ENCODE results near the gene CHURC1. TPM values are rescaled to one million over a fixed set of nuclear protein-coding genes. Genes with fewer than 3 reads are reported as not detected.

The CHURC1 gene
- total RNA-seq, 1 donor from 2014 or later: 33.4 TPM

DNA sequence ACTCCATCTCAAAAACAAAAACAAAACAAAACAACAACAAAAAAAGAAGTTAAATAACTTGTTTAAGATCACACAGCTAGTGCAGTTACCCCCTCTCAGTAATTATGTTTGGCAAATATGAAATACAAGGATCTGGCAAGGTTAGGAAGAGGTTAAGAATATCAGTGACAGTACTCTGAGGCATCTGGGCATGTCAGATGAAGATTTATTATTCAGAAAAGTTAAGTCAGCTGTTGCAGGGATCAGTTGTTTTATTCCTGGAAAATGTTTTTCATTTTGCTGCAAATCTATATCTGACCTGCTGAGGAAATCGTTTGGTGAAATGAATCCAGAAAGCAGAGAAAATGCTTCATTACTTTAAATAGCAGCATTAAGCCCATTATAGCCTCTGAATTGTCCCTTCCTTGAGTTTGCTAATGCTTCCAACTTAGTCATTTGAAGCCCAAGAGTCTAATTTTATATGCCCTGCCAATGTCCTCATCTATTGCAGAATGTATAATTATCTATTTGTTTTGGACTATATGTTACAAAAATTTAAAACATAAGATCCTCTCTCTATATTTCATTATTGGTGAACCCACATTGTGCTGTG, 20.2 kb downstream of the CHURC1 start:
- Histone ChIP-seq H3K36me3 (ENCODE audit: control insufficient read depth in 3 of 3, insufficient read depth in 3 of 3, low read length in 3 of 3) (peaks cover 2 to 25% (median 3%) of the 10 kb centered on the region in 3 donors), H3K27ac (ENCODE audit: low read depth, low read length) (peak overlapping the region; percentile 73)

DNA sequence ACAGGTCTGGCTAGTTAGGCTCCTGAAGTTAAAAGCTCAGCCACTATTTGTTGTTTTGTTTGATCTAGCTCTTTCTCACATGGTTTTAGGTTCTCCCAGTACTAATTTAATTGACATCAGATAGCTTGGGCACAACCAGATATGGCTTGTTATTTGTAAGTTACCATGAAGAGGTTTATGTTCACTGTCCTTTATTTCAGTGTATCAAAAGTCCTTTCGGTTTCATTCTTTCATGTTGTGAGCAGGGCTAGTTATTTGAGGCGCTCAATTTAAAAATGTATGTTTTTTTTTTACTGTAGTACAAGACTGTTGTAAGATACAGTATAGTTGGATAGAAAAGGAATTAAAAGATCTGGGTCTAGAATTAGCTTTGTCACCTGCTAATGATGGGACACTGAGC, 21.3 kb downstream of the CHURC1 start:
- Histone ChIP-seq H3K4me3 (ENCODE audit: low read length in 3 of 3) (no peak overlapping the region), H3K9me3 (ENCODE audit: control insufficient read depth in 3 of 3, low read length in 3 of 3) (no peaks in the 10 kb centered on the region), H3K27ac (ENCODE audit: low read depth, low read length) (peak overlapping the region; percentile 61), H3K27me3 (ENCODE audit: control insufficient read depth in 3 of 3, insufficient read depth in 3 of 3, low read length in 3 of 3) (no peaks in the 10 kb centered on the region), H3K4me1 (ENCODE audit: control insufficient read depth in 3 of 3, insufficient read depth in 3 of 3, low read length in 3 of 3) (peaks cover 26 to 33% (median 33%) of the 10 kb centered on the region in 3 donors), H3K9ac (ENCODE audit: low read depth in 1 of 3, low read length in 3 of 3) (peak overlapping the region in 2 of 3 donors; percentile 1 to 51), H3K36me3 (ENCODE audit: control insufficient read depth in 3 of 3, insufficient read depth in 3 of 3, low read length in 3 of 3) (peaks cover 3 to 25% (median 3%) of the 10 kb centered on the region in 3 donors)

More for the DNA sequence above, 20.2 kb downstream of the CHURC1 start:
- peaks cover 35 to 43% (median 39%) of the 10 kb centered on the region in 3 donors for H3K4me1 ChIP-seq (ENCODE audit: control insufficient read depth in 3 of 3, insufficient read depth in 3 of 3, low read length in 3 of 3)
- peak overlapping the region in 2 of 3 donors; percentile 7 to 58 for H3K9ac ChIP-seq (ENCODE audit: low read depth in 1 of 3, low read length in 3 of 3)
- H3K9me3 ChIP-seq (ENCODE audit: control insufficient read depth in 3 of 3, low read length in 3 of 3): no peaks in the 10 kb centered on the region
- H3K27me3 ChIP-seq (ENCODE audit: control insufficient read depth in 3 of 3, insufficient read depth in 3 of 3, low read length in 3 of 3): no peaks in the 10 kb centered on the region
- H3K4me3 ChIP-seq (ENCODE audit: low read length in 3 of 3): no peak overlapping the region

DNA sequence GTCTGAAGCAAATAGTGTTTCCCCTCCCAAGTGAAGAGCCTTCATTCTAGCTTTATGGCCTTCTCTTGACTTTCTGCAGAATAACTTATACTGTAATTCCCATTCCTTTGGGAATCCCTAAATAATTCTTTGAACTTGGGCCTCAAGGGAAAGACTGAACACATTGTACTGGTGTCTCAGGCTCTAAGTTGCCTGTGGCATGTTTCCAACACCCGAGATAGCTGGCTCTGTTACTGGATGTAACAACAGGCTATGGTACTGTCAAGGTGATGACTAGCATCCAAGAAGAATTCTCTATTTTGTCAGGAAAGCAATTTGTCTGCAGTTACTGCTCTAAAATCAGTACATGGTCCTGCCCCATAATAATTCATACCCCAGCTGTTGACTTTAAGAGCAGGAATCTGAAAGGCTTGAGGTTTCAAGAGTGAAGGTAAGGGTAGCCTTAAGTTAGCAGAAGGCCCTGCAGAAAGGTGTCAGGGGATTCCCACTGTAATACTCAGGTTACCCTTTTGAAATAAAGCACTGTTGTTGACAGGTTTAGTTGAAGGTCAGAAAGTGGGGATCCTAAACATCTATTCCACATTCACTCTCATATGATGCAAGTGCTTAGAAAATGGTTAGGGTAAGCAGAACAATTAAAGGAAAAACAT, 23.0 kb downstream of the CHURC1 start:
- H3K9me3 ChIP-seq (ENCODE audit: control insufficient read depth in 3 of 3, low read length in 3 of 3): no peaks in the 10 kb centered on the region
- no peaks in the 10 kb centered on the region for H3K27me3 ChIP-seq (ENCODE audit: control insufficient read depth in 3 of 3, insufficient read depth in 3 of 3, low read length in 3 of 3)
- peak overlapping the region; percentile 52 for H3K27ac ChIP-seq (ENCODE audit: low read depth, low read length)
- H3K36me3 ChIP-seq (ENCODE audit: control insufficient read depth in 3 of 3, insufficient read depth in 3 of 3, low read length in 3 of 3): peaks cover 0 to 28% (median 5%) of the 10 kb centered on the region in 3 donors
- peaks cover 26 to 31% (median 29%) of the 10 kb centered on the region in 3 donors for H3K4me1 ChIP-seq (ENCODE audit: control insufficient read depth in 3 of 3, insufficient read depth in 3 of 3, low read length in 3 of 3)
- no peak overlapping the region for H3K4me3 ChIP-seq (ENCODE audit: low read length in 3 of 3)
- no peak overlapping the region for H3K9ac ChIP-seq (ENCODE audit: low read depth in 1 of 3, low read length in 3 of 3)

DNA sequence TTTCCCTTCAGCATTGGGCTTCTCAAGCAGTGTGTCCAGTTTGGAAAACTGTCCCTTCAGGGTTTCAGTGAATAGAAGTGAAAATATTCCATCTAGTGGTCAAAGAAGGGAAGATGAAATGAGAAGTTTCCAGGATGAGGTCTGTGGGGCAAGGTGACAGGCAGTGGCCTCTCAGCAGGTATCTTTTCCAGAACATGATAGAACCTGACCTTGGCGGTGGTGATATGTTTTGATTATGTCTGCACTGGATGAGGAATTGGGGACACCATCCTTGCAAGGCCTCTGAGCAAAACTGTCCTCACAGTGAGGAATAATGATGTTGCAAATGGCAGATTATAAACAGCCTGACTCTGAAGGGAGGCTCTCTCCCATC, 23.6 kb downstream of the CHURC1 start:
- Histone ChIP-seq H3K27me3 (ENCODE audit: control insufficient read depth in 3 of 3, insufficient read depth in 3 of 3, low read length in 3 of 3) (no peaks in the 10 kb centered on the region), H3K9ac (ENCODE audit: low read depth in 1 of 3, low read length in 3 of 3) (no peak overlapping the region), H3K27ac (ENCODE audit: low read depth, low read length) (peak overlapping the region; percentile 52), H3K9me3 (ENCODE audit: control insufficient read depth in 3 of 3, low read length in 3 of 3) (no peaks in the 10 kb centered on the region), H3K36me3 (ENCODE audit: control insufficient read depth in 3 of 3, insufficient read depth in 3 of 3, low read length in 3 of 3) (peaks cover 0 to 24% (median 7%) of the 10 kb centered on the region in 3 donors), H3K4me3 (ENCODE audit: low read length in 3 of 3) (no peak overlapping the region), H3K4me1 (ENCODE audit: control insufficient read depth in 3 of 3, insufficient read depth in 3 of 3, low read length in 3 of 3) (peaks cover 26 to 31% (median 29%) of the 10 kb centered on the region in 3 donors)

DNA sequence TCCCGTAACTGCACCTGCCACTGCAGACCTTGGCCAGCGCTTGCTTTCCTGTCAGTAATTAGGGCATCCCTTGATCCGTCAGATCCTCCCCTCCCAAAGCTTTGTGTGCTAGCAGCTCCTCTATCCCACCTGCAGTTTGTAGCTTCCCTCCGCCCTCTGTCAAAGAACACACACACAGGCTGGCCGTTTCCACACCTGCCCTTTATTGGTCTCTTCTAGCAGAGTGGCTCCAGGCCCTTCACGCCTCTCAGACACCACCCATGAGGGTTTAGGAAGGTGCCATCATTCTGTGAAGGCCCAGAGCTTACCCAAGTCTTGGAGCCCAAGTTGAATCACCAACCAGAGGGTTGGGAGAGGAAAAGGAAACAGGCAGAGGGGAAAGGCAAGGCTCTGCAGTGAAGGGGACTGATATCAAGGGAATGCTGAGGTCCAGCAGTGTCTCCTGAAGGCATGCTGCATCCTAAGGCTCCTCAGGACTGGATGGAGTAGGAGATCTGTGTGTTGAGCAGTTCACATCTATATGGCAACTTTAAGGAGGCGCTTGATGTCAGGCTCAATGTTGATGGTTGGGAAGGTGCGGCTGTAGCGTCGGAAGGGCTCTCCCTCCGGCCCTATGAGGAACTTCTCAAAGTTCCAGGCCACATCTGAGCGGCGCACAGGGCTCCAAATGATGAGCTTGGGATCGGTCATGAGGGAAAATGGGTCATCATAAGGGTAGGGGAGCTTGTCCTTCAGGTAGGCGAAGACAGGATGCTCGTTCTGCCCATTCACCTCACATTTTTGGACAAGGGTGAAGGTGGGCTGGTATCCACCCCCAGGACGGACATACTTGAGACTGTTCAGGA, 24.9 kb downstream of the CHURC1 start:
- peaks cover 0 to 24% (median 9%) of the 10 kb centered on the region in 3 donors for H3K36me3 ChIP-seq (ENCODE audit: control insufficient read depth in 3 of 3, insufficient read depth in 3 of 3, low read length in 3 of 3)
- H3K9me3 ChIP-seq (ENCODE audit: control insufficient read depth in 3 of 3, low read length in 3 of 3): no peaks in the 10 kb centered on the region
- H3K4me3 ChIP-seq (ENCODE audit: low read length in 3 of 3): no peak overlapping the region
- H3K4me1 ChIP-seq (ENCODE audit: control insufficient read depth in 3 of 3, insufficient read depth in 3 of 3, low read length in 3 of 3): peaks cover 26 to 27% (median 27%) of the 10 kb centered on the region in 3 donors
- no peak overlapping the region for H3K27ac ChIP-seq (ENCODE audit: low read depth, low read length)
- H3K27me3 ChIP-seq (ENCODE audit: control insufficient read depth in 3 of 3, insufficient read depth in 3 of 3, low read length in 3 of 3): no peaks in the 10 kb centered on the region
- no peak overlapping the region for H3K9ac ChIP-seq (ENCODE audit: low read depth in 1 of 3, low read length in 3 of 3)

DNA sequence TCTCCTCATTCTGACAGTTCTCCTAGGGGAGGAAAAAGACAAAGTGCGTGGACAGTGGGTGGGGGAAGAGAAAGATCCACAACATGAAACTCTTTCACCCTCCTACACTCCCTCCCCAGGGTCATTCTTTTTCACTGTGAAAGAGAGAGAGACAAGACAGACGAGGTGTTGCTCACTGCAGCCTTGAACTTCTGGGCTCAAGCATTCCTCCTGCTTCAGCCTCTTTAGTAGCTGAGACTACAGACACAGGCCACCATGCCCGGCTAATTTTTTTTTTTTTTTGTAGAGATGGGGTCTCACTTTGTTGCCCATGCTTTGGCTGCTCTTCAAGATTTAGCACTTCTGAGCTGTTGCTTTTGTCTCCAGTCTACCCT, 25.5 kb downstream of the CHURC1 start:
- H3K4me1 ChIP-seq (ENCODE audit: control insufficient read depth in 3 of 3, insufficient read depth in 3 of 3, low read length in 3 of 3): peaks cover 21 to 29% (median 24%) of the 10 kb centered on the region in 3 donors
- H3K27ac ChIP-seq (ENCODE audit: low read depth, low read length): no peak overlapping the region
- H3K36me3 ChIP-seq (ENCODE audit: control insufficient read depth in 3 of 3, insufficient read depth in 3 of 3, low read length in 3 of 3): peaks cover 0 to 24% (median 9%) of the 10 kb centered on the region in 3 donors
- H3K9ac ChIP-seq (ENCODE audit: low read depth in 1 of 3, low read length in 3 of 3): no peak overlapping the region
- H3K9me3 ChIP-seq (ENCODE audit: control insufficient read depth in 3 of 3, low read length in 3 of 3): no peaks in the 10 kb centered on the region
- no peak overlapping the region for H3K4me3 ChIP-seq (ENCODE audit: low read length in 3 of 3)
- H3K27me3 ChIP-seq (ENCODE audit: control insufficient read depth in 3 of 3, insufficient read depth in 3 of 3, low read length in 3 of 3): no peaks in the 10 kb centered on the region

DNA sequence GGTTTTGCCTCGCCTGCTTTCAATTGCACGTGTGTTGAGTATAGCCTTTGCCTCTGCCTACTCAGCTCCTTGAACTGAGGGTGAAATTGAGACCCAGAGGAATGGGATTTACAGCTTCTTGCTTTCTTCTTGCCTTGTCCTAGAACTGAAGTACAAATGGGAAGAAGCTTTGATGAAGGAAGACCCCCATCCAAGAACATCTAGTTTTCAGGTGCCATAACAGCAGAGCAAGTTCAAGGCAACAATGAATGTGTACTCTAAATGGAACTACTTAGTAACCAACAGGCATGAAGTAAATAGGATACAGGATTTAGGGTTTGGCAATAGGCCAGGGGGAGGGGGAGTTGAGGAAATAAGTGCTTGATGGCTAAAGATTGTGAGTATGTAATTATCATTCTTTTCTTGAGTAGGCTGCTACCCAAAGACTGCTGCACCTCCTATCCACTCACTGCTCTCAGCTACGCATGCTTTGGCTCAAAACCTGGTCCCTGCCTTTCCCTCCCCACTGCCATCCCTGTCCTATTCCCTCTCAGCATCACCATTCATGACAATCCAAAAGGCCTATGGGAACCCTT, 26.2 kb downstream of the CHURC1 start:
- Histone ChIP-seq H3K9me3 (ENCODE audit: control insufficient read depth in 3 of 3, low read length in 3 of 3) (no peaks in the 10 kb centered on the region), H3K4me3 (ENCODE audit: low read length in 3 of 3) (no peak overlapping the region), H3K27ac (ENCODE audit: low read depth, low read length) (no peak overlapping the region), H3K36me3 (ENCODE audit: control insufficient read depth in 3 of 3, insufficient read depth in 3 of 3, low read length in 3 of 3) (peaks cover 0 to 24% (median 9%) of the 10 kb centered on the region in 3 donors), H3K9ac (ENCODE audit: low read depth in 1 of 3, low read length in 3 of 3) (no peak overlapping the region), H3K4me1 (ENCODE audit: control insufficient read depth in 3 of 3, insufficient read depth in 3 of 3, low read length in 3 of 3) (peaks cover 21 to 29% (median 21%) of the 10 kb centered on the region in 3 donors), H3K27me3 (ENCODE audit: control insufficient read depth in 3 of 3, insufficient read depth in 3 of 3, low read length in 3 of 3) (no peaks in the 10 kb centered on the region)

DNA sequence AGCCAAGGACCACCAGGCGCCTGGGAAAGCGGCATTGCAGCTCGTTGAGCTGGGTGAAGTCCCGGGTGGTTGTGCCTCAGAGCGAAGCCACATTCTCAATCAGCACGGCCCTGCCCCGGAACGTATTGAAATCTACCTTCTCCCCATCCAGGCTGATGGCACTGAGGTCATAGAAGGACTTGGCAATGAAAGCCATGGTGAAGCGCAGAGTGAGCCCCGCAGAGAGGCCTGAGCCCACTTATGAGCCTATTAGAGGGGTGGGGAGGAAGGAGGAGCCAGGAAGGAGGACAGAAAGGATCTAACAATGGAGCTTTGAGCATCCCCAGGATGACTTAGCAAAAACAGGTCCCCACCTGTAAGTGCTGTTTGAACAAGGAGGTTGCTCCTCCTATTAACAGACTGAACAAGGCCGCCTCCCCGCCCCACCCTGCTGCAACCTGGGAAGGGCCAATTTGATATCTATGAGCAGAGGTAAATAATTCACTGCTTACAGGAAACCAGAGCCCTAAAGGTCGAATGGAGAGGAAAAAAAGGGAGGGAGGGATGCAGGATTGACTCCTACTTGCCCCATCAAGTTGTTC, 28.4 kb downstream of the CHURC1 start, which contains the start of gene GPX2:
GPX2 (minus strand) TSS at position 215 of the 581 bp plus-strand sequence; CDS start at position 196, 19 bp downstream.
- H3K9me3 ChIP-seq (ENCODE audit: control insufficient read depth in 3 of 3, low read length in 3 of 3): no peaks in the 10 kb centered on the region
- H3K9ac ChIP-seq (ENCODE audit: low read depth in 1 of 3, low read length in 3 of 3): no peak within 1 kb of the TSS
- no peak within 1 kb of the TSS for H3K27ac ChIP-seq (ENCODE audit: low read depth, low read length)
- H3K4me3 ChIP-seq (ENCODE audit: low read length in 3 of 3): no peak within 1 kb of the TSS
- no peaks in the 10 kb centered on the region for H3K27me3 ChIP-seq (ENCODE audit: control insufficient read depth in 3 of 3, insufficient read depth in 3 of 3, low read length in 3 of 3)
- H3K4me1 ChIP-seq (ENCODE audit: control insufficient read depth in 3 of 3, insufficient read depth in 3 of 3, low read length in 3 of 3): peaks cover 2 to 13% (median 6%) of the 10 kb centered on the region in 3 donors
- peaks cover 0 to 23% (median 9%) of the 10 kb centered on the region in 3 donors for H3K36me3 ChIP-seq (ENCODE audit: control insufficient read depth in 3 of 3, insufficient read depth in 3 of 3, low read length in 3 of 3)

DNA sequence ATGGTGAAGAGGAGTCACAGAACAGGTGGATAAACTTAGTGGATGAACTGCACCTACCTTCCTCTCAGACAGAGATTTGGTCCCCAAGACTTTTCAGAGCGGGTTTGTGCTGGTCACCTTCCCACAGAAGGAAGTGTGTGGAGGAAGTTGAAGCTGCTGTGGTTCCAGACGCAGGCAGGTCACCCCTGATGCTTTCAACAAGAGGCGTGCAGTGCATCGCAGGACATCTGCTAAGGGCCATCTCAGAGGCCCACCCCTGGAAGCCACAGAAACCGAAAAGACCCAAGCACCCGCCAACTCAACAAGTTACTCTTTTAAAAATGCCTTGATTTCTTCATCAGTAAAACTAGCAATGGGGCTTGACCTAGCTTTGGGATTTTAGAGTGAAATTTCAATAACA, 29.3 kb downstream of the CHURC1 start:
- H3K9me3 ChIP-seq (ENCODE audit: control insufficient read depth in 3 of 3, low read length in 3 of 3): no peaks in the 10 kb centered on the region
- H3K9ac ChIP-seq (ENCODE audit: low read depth in 1 of 3, low read length in 3 of 3): no peak overlapping the region
- peaks cover 0 to 17% (median 7%) of the 10 kb centered on the region in 3 donors for H3K4me1 ChIP-seq (ENCODE audit: control insufficient read depth in 3 of 3, insufficient read depth in 3 of 3, low read length in 3 of 3)
- H3K4me3 ChIP-seq (ENCODE audit: low read length in 3 of 3): no peak overlapping the region
- H3K27me3 ChIP-seq (ENCODE audit: control insufficient read depth in 3 of 3, insufficient read depth in 3 of 3, low read length in 3 of 3): no peaks in the 10 kb centered on the region
- H3K36me3 ChIP-seq (ENCODE audit: control insufficient read depth in 3 of 3, insufficient read depth in 3 of 3, low read length in 3 of 3): peaks cover 0 to 23% (median 9%) of the 10 kb centered on the region in 3 donors
- no peak overlapping the region for H3K27ac ChIP-seq (ENCODE audit: low read depth, low read length)

All from skeletal muscle tissue (tissue), 4 donors.